Neuron (in vitro differentiated cells): ENCODE measurements around the gene PTPRG.

ENCODE experiments used
- H2AFZ ChIP-seq: one replicate; pipeline ENCODE4 v1.6.1; 2013; ENCODE audit warnings: low read depth, mild to moderate bottlenecking, inconsistent platforms, low read length, moderate library complexity
- H3K27me3 ChIP-seq: one replicate; pipeline ENCODE4 v1.6.1; 2013; ENCODE audit warnings: low read length; ENCODE audit not compliant: insufficient read depth
- H3K36me3 ChIP-seq: one replicate; pipeline ENCODE4 v1.6.1; 2013; ENCODE audit warnings: low read length; ENCODE audit not compliant: insufficient read depth
- H3K4me1 ChIP-seq: one replicate; pipeline ENCODE4 v1.6.1; 2013; ENCODE audit warnings: low read length; ENCODE audit not compliant: insufficient read depth
- H3K4me3 ChIP-seq: 2 replicates; pipeline ENCODE4 v1.5.1; 2013; ENCODE audit warnings: mild to moderate bottlenecking, low read length, moderate library complexity
- H3K9me3 ChIP-seq: one replicate; pipeline ENCODE4 v1.6.1; 2013; ENCODE audit warnings: low read length

PTPRG gene

DNA sequence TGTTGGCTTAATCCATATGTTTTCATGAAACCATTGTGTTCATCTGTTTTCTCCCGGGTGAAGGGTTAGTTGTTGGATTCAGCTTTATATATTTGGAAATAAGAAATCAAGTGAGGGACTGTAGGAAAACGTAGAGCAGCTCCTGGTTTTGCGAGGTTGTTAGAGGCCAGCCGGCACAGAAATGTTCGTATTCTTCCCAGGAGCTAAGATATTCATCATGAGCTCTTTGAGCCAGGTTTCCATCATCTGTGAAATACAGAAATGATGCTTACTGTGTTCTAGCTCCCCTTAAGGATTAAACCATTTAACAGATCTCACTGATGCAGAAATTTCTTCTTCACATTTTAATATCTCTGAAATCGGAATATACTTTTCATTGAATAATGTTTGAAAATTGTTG is 235.5 kb downstream of the PTPRG start:
- H3K9me3 ChIP-seq = no peaks in the 10 kb centered on the region

DNA sequence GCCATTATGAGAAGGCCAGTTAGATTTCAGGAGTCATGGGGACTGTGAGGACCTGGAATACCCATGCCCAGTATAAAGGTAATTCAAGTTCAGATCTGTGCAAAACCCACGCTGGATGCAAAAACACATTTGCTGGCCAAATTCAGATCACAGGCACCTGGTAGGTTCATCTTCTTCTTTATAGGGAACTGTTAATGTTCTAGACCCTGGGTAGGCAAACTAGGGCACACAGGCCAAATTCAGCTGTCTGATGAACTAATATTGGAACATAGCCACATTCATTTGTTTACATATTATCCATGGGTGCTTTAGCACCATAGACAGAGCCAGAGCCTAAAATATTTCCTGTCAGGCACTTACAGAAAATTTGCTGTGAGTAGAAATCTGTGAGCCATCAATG is 241.4 kb downstream of the PTPRG start:
- peaks cover 12% of the 10 kb centered on the region for H3K4me1 ChIP-seq
- H3K36me3 ChIP-seq = no peaks in the 10 kb centered on the region
- H2AFZ ChIP-seq = no peak overlapping the region
- H3K9me3 ChIP-seq = no peaks in the 10 kb centered on the region
- no peaks in the 10 kb centered on the region for H3K27me3 ChIP-seq
- H3K4me3 ChIP-seq = no peak overlapping the region

More for the DNA sequence above, 235.5 kb downstream of the PTPRG start:
- Histone ChIP-seq H3K36me3 (no peaks in the 10 kb centered on the region), H3K4me3 (no peak overlapping the region), H3K27me3 (no peaks in the 10 kb centered on the region), H3K4me1 (peaks cover 10% of the 10 kb centered on the region), H2AFZ (no peak overlapping the region)

- Histone ChIP-seq H3K4me3 (no peak overlapping the region), H3K4me1 (peaks cover 15% of the 10 kb centered on the region), H2AFZ (no peak overlapping the region), H3K27me3 (no peaks in the 10 kb centered on the region), H3K9me3 (no peaks in the 10 kb centered on the region), H3K36me3 (no peaks in the 10 kb centered on the region)
These were observed 242.6 kb downstream of the PTPRG start for GRCh38 chr3:61803983-61804382.

DNA sequence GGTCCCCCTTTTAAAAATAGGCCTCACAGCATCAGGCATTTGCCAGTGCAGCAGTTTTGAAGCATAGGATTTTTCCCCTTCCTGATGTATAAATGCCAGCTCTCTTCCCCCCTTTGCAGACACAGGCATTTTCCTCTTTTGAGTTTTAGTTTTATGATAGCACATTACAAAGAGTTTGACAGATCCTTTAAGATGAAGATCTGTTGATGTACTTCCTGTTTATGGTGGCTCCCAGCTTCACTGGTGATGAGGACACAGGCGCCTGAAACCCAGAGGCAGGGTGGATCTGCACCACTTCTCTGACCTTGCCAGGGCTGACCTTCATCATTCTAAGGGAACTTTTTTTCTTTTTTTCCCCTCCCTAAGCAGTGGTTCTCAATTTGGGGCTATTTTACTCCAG is 243.4 kb downstream of the PTPRG start:
- no peak overlapping the region for H2AFZ ChIP-seq
- no peaks in the 10 kb centered on the region for H3K9me3 ChIP-seq
- peaks cover 15% of the 10 kb centered on the region for H3K4me1 ChIP-seq
- H3K36me3 ChIP-seq = no peaks in the 10 kb centered on the region
- no peak overlapping the region for H3K4me3 ChIP-seq
- H3K27me3 ChIP-seq = no peaks in the 10 kb centered on the region

- Histone ChIP-seq H3K4me3 (no peak overlapping the region), H3K27me3 (no peaks in the 10 kb centered on the region), H3K4me1 (peaks cover 15% of the 10 kb centered on the region), H3K9me3 (no peaks in the 10 kb centered on the region), H2AFZ (no peak overlapping the region), H3K36me3 (no peaks in the 10 kb centered on the region)
These were observed 244.2 kb downstream of the PTPRG start for GRCh38 chr3:61805510-61806080.

- Histone ChIP-seq H2AFZ (no peak overlapping the region), H3K4me1 (peaks cover 15% of the 10 kb centered on the region), H3K4me3 (no peak overlapping the region), H3K27me3 (no peaks in the 10 kb centered on the region), H3K36me3 (no peaks in the 10 kb centered on the region), H3K9me3 (no peaks in the 10 kb centered on the region)
These were observed 245.4 kb downstream of the PTPRG start for GRCh38 chr3:61806810-61807209.

GRCh38 chr3:61807865-61808276 is 246.5 kb downstream of the PTPRG start:
- Histone ChIP-seq H3K4me1 (peaks cover 15% of the 10 kb centered on the region), H3K9me3 (no peaks in the 10 kb centered on the region), H3K27me3 (no peaks in the 10 kb centered on the region), H2AFZ (no peak overlapping the region), H3K36me3 (no peaks in the 10 kb centered on the region), H3K4me3 (no peak overlapping the region)

- no peaks in the 10 kb centered on the region for H3K9me3 ChIP-seq
- no peak overlapping the region for H2AFZ ChIP-seq
- peaks cover 15% of the 10 kb centered on the region for H3K4me1 ChIP-seq
- H3K4me3 ChIP-seq = no peak overlapping the region
- no peaks in the 10 kb centered on the region for H3K27me3 ChIP-seq
- no peaks in the 10 kb centered on the region for H3K36me3 ChIP-seq
These were observed 247.2 kb downstream of the PTPRG start for GRCh38 chr3:61808526-61808925.

DNA sequence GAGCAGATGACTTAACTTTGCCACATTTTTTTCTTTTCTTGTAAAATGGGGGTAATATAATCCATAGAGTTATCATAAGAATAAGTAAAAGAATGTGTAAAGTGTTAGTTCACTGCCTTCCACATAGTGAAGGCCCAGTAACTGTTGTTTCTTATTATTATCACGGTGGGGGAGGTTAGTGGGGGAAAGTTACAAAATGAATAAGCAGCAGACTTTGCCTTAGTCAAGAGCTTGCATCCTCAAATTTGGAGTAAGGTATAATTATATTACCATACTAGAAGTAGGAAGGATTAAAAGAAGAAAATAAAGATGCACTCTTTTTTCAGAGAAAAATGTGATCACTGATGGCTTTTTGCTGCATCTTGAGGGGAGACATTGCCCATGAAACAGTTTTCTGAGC is 247.6 kb downstream of the PTPRG start:
- H3K36me3 ChIP-seq = no peaks in the 10 kb centered on the region
- H2AFZ ChIP-seq = no peak overlapping the region
- no peaks in the 10 kb centered on the region for H3K9me3 ChIP-seq
- peaks cover 13% of the 10 kb centered on the region for H3K4me1 ChIP-seq
- H3K27me3 ChIP-seq = no peaks in the 10 kb centered on the region
- H3K4me3 ChIP-seq = no peak overlapping the region

GRCh38 chr3:61809879-61810278 is 248.5 kb downstream of the PTPRG start:
- Histone ChIP-seq H3K27me3 (no peaks in the 10 kb centered on the region), H3K9me3 (no peaks in the 10 kb centered on the region), H2AFZ (no peak overlapping the region), H3K36me3 (no peaks in the 10 kb centered on the region), H3K4me1 (peaks cover 8% of the 10 kb centered on the region), H3K4me3 (no peak overlapping the region)

- no peaks in the 10 kb centered on the region for H3K27me3 ChIP-seq
- peaks cover 8% of the 10 kb centered on the region for H3K4me1 ChIP-seq
- H2AFZ ChIP-seq = no peak overlapping the region
- H3K36me3 ChIP-seq = no peaks in the 10 kb centered on the region
- H3K9me3 ChIP-seq = no peaks in the 10 kb centered on the region
- no peak overlapping the region for H3K4me3 ChIP-seq
These were observed 249.7 kb downstream of the PTPRG start for GRCh38 chr3:61810953-61811497.

- Histone ChIP-seq H3K36me3 (no peaks in the 10 kb centered on the region), H3K4me1 (peaks cover 8% of the 10 kb centered on the region), H3K27me3 (no peaks in the 10 kb centered on the region), H3K9me3 (no peaks in the 10 kb centered on the region), H3K4me3 (no peak overlapping the region), H2AFZ (no peak overlapping the region)
These were observed 250.3 kb downstream of the PTPRG start for GRCh38 chr3:61811652-61812051.

DNA sequence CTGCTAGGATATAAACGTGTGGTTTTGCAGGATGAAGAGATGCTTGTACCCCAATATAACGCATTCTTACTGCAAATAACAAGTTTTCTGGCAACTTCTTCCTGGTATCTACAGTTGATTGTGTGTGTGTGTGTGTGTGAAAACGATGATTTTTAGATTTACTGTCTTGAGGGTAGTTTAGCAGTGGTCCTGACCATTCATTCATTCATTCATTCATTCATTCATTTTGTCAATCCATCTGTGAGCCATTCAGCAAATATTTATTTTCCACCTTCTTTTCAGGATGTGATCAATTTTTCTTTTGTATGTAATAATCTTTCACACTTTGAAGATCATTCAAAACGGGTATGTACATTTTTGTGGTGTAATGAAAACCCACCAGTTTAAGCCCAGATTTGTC is 250.7 kb downstream of the PTPRG start:
- no peak overlapping the region for H3K4me3 ChIP-seq
- no peaks in the 10 kb centered on the region for H3K9me3 ChIP-seq
- H3K4me1 ChIP-seq = peaks cover 8% of the 10 kb centered on the region
- no peaks in the 10 kb centered on the region for H3K36me3 ChIP-seq
- H3K27me3 ChIP-seq = no peaks in the 10 kb centered on the region
- H2AFZ ChIP-seq = no peak overlapping the region

DNA sequence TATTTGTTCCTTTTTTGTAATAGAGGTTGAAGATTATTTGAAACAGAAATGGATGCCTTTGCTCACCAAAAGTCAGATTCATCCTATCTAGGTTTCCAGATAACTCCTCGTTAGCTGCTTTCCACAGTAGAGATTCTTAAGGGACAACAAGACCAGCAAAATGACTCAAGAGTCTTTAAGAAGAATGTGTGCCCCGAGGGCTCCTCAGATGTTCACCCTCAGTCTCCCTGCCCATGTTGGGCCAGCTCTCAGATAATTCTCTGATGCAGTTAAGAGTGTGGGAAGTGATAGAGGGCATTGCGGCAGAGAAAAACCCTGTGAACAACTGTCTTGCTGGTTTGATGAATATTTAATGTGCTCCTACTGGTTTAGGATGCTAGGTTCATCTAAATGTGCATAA is 251.1 kb downstream of the PTPRG start:
- no peaks in the 10 kb centered on the region for H3K27me3 ChIP-seq
- no peak overlapping the region for H3K4me3 ChIP-seq
- H3K4me1 ChIP-seq = peaks cover 5% of the 10 kb centered on the region
- no peaks in the 10 kb centered on the region for H3K9me3 ChIP-seq
- H3K36me3 ChIP-seq = no peaks in the 10 kb centered on the region
- H2AFZ ChIP-seq = no peak overlapping the region
